Measurements from ENCODE around the gene RAB1B. TPM values are rescaled to one million over a fixed set of nuclear protein-coding genes. Genes with fewer than 3 reads are reported as not detected.

The RAB1B gene
- total RNA-seq, 4 donors from 2014 or later = 89.8 to 141 (median 131) TPM

- no peaks in the 10 kb centered on the region for H3K36me3 ChIP-seq
- TF ChIP-seq CTCF (IDR thresholded peaks at IDR 0.05) (peak in 1 of 5 experiments; percentile 87), POLR2A (IDR thresholded peaks at IDR 0.05) (no peak), EP300 (IDR thresholded peaks at IDR 0.05; ENCODE audit: low read depth) (no peak), POLR2AphosphoS5 (IDR thresholded peaks at IDR 0.05) (no peak)
- in situ Hi-C loops (cut with MboI; ENCODE audit: low pct_ligation_motif_present in 1 of 4, low pct_unique_long_range_greater_than_20kb in 1 of 4, low sequenced_read_pairs in 3 of 4) (no loop called here), intact Hi-C loops (cut with DNase I; ENCODE audit: low total_unique reads) (loop anchor here (2.0 kb wide), 1 partner anchor 17 kb away; no protein-coding TSS in a partner anchor)
- peak overlapping the region; percentile 91 to 95 (median 94) for H3K27ac ChIP-seq
- WGBS, 2 donors (ENCODE audit: low coverage in 1 of 2) = 34% methylated on average over 26 of the region's 26 CpGs; no CpG with 5 or more reads in 1 of the 2 donors
- DNase-seq = no peak
- H3K27me3 ChIP-seq = no peaks in the 10 kb centered on the region
- no peaks in the 10 kb centered on the region for H3K9me3 ChIP-seq
- H3K4me1 ChIP-seq = peaks cover 7 to 25% (median 17%) of the 10 kb centered on the region in 4 donors
- H3K4me3 ChIP-seq = peak overlapping the region in 3 of 4 donors; percentile 33 to 63 (median 50)
These were observed 43.1 kb downstream of the RAB1B start for GRCh38 chr11:66311470-66311964.

- intact Hi-C loops (cut with DNase I; ENCODE audit: low total_unique reads) = loop anchor here (2.0 kb wide), 1 partner anchor 17 kb away; no protein-coding TSS in a partner anchor
- peak overlapping the region; percentile 91 to 95 (median 94) for H3K27ac ChIP-seq
- no peaks in the 10 kb centered on the region for H3K27me3 ChIP-seq
- peak overlapping the region; percentile 18 to 63 (median 42) for H3K4me3 ChIP-seq
- peak; percentile 46 for TF ChIP-seq POLR2A (IDR thresholded peaks at IDR 0.05)
- no peak for TF ChIP-seq EP300 (IDR thresholded peaks at IDR 0.05; ENCODE audit: low read depth)
- peak; percentile 16 to 69 (median 56) for TF ChIP-seq POLR2AphosphoS5 (IDR thresholded peaks at IDR 0.05)
- TF ChIP-seq CTCF (IDR thresholded peaks at IDR 0.05) = peak in 4 of 5 experiments; percentile 89 to 97 (median 93)
- H3K9me3 ChIP-seq = no peaks in the 10 kb centered on the region
- DNase-seq = peak; percentile 95
- in situ Hi-C loops (cut with MboI; ENCODE audit: low pct_ligation_motif_present in 1 of 4, low pct_unique_long_range_greater_than_20kb in 1 of 4, low sequenced_read_pairs in 3 of 4) = no loop called here
- peaks cover 7 to 31% (median 20%) of the 10 kb centered on the region in 4 donors for H3K4me1 ChIP-seq
- H3K36me3 ChIP-seq = no peaks in the 10 kb centered on the region
- WGBS, 2 donors (ENCODE audit: low coverage in 1 of 2) = 0% methylated on average over 5 to 44 of the region's 44 CpGs
These were observed 43.6 kb downstream of the RAB1B start for GRCh38 chr11:66311965-66312548.

- intact Hi-C loops (cut with DNase I; ENCODE audit: low total_unique reads) (no loop called here), in situ Hi-C loops (cut with MboI; ENCODE audit: low pct_ligation_motif_present in 1 of 4, low pct_unique_long_range_greater_than_20kb in 1 of 4, low sequenced_read_pairs in 3 of 4) (no loop called here)
- 5% methylated on average over 49 of the region's 52 CpGs; no CpG with 5 or more reads in 1 of the 2 donors for WGBS, 2 donors (ENCODE audit: low coverage in 1 of 2)
- peak; percentile 52 to 61 (median 52) for TF ChIP-seq POLR2AphosphoS5 (IDR thresholded peaks at IDR 0.05)
- TF ChIP-seq EP300 (IDR thresholded peaks at IDR 0.05; ENCODE audit: low read depth) = no peak
- no peak for TF ChIP-seq CTCF (IDR thresholded peaks at IDR 0.05)
- TF ChIP-seq POLR2A (IDR thresholded peaks at IDR 0.05) = peak; percentile 19
- H3K36me3 ChIP-seq = no peaks in the 10 kb centered on the region
- H3K27me3 ChIP-seq = no peaks in the 10 kb centered on the region
- peak; percentile 99 for DNase-seq
- H3K4me1 ChIP-seq = peaks cover 9 to 36% (median 25%) of the 10 kb centered on the region in 4 donors
- H3K4me3 ChIP-seq = peak overlapping the region; percentile 18 to 63 (median 42)
- no peaks in the 10 kb centered on the region for H3K9me3 ChIP-seq
- peak overlapping the region; percentile 91 to 95 (median 94) for H3K27ac ChIP-seq
These were observed 44.3 kb downstream of the RAB1B start for GRCh38 chr11:66312549-66313320.

Measured in transverse colon (tissue), 4 donors.